Stomach (tissue), 9 donors: ENCODE data around the gene KCNK15. TPM values are rescaled to one million over a fixed set of nuclear protein-coding genes. Genes with fewer than 3 reads are reported as not detected.

Experiments
- DNase-seq, 2 donors: peaks; one replicate each; pipeline versions ENCODE4 v3.0.0 to v3.0.0-alpha.2; 2013 to 2019
- H3K27ac ChIP-seq, 5 donors: fragments of 200-600 bp in 4 of 5; sonication (generic) in 4 of 5; one replicate each; pipeline ENCODE4 v1.5.1; 2013 to 2019; ENCODE audit warnings: mild to moderate bottlenecking in 1 of 5, moderate library complexity in 1 of 5
- H3K27me3 ChIP-seq, 3 donors: fragments of 200-600 bp; sonication (generic); one replicate each; pipeline ENCODE4 v1.5.1; 2017 to 2019; ENCODE audit warnings: mixed run types in 1 of 3
- H3K36me3 ChIP-seq, 4 donors: fragments of 200-600 bp; sonication (generic); 1 replicate in 3 of 4; 2 replicates in 1 of 4; pipeline ENCODE4 v1.5.1; 2016 to 2019
- H3K4me1 ChIP-seq, 4 donors: fragments of 200-600 bp; sonication (generic); one replicate each; pipeline ENCODE4 v1.5.1; 2016 to 2019
- H3K4me3 ChIP-seq, 4 donors: fragments of 200-600 bp; sonication (generic) in 3 of 4; one replicate each; pipeline ENCODE4 v1.5.1; 2016 to 2019; ENCODE audit warnings: mild to moderate bottlenecking in 1 of 4
- H3K9me3 ChIP-seq, 4 donors: fragments of 200-600 bp; sonication (generic); one replicate each; pipeline ENCODE4 v1.5.1; 2016 to 2019
- CTCF ChIP-seq, 7 experiments: fragments of 450-650 bp in 4 of 7; fragments of 200-600 bp in 3 of 7; sonication (generic) in 3 of 7; IDR thresholded peaks; one replicate each; pipeline ENCODE4 v1.5.1; 2016 to 2019; ENCODE audit warnings: antibody characterized with exemption in 7 of 7, control low read depth in 2 of 7, mild to moderate bottlenecking in 1 of 7
- EP300 ChIP-seq: sonication (generic); formaldehyde crosslinking; IDR thresholded peaks from one replicate; pipeline ENCODE4 v1.6.1; 2017; ENCODE audit warnings: antibody characterized with exemption
- POLR2A ChIP-seq, 4 donors: fragments of 450-650 bp; IDR thresholded peaks; one replicate each; pipeline ENCODE4 v1.6.1; 2016; ENCODE audit warnings: antibody characterized with exemption in 4 of 4, control low read depth in 2 of 4, mild to moderate bottlenecking in 1 of 4, moderate library complexity in 1 of 4
- POLR2AphosphoS5 ChIP-seq, 3 donors: sonication (generic); formaldehyde crosslinking; IDR thresholded peaks; one replicate each; pipeline ENCODE4 v1.6.1; 2016; ENCODE audit warnings: antibody characterized with exemption in 3 of 3
- WGBS, 5 donors: extraction: QIAGEN DNeasy Blood & Tissue Kit in 3 of 5; methylation state at CpG; one replicate each; pipeline versions ENCODE4 v1.1.5 to v1.1.7; 2013 to 2018; 5-methylcytosine and 5-hydroxymethylcytosine counted together
- intact Hi-C: fragments of 100-400 bp; cut with DNase I; formaldehyde crosslinking; loops from one replicate; pipeline ENCODE4 v1.15.1; 2023; ENCODE audit warnings: low total_unique reads
- polyA plus RNA-seq, 3 donors: library from polyadenylated mRNA; stranded (reverse); fragments of 200-250 nt; gene quantifications; one replicate each; pipeline ENCODE4 v1.2.3, GENCODE V29; 2013
- total RNA-seq, 5 donors: library from RNA; depleted of rRNA; stranded (reverse); fragments of >200 nt; gene quantifications; one replicate each; pipeline versions ENCODE4 v1.1.0 to v1.2.3, GENCODE V29; 2014 to 2016
- donor health status: healthy with polysubstance abuse.
- donor health status: Bipolar disorder and iron deficiency.
- donor health status: healthy.

KCNK15 gene
- total and polyA plus RNA-seq, 8 donors = 0.46 to 7.7 (median 2.0) TPM; not detected in 2

- no peak for DNase-seq
- 50 to 67% (median 55%) methylated on average over 5 of the region's 5 CpGs for WGBS, 5 donors
- intact Hi-C loops = no loop called here
- Histone ChIP-seq H3K4me3 (no peak overlapping the region), H3K36me3 (no peaks in the 10 kb centered on the region), H3K27ac (no peak overlapping the region), H3K9me3 (no peaks in the 10 kb centered on the region), H3K27me3 (peaks cover 0 to 66% (median 0%) of the 10 kb centered on the region in 3 donors), H3K4me1 (no peaks in the 10 kb centered on the region)
- TF ChIP-seq EP300 (no peak), CTCF (IDR thresholded peaks at IDR 0.05) (no peak), POLR2A (IDR thresholded peaks at IDR 0.05) (no peak), POLR2AphosphoS5 (IDR thresholded peaks at IDR 0.05) (no peak)
Measured at GRCh38 chr20:44768854-44769480, 23.3 kb downstream of the KCNK15 start.

- Histone ChIP-seq H3K27me3 (peaks cover 0 to 68% (median 0%) of the 10 kb centered on the region in 3 donors), H3K36me3 (no peaks in the 10 kb centered on the region), H3K4me1 (no peaks in the 10 kb centered on the region), H3K9me3 (no peaks in the 10 kb centered on the region), H3K27ac (no peak overlapping the region), H3K4me3 (no peak overlapping the region)
- intact Hi-C loops = no loop called here
- TF ChIP-seq POLR2AphosphoS5 (IDR thresholded peaks at IDR 0.05) = no peak
- no peak for TF ChIP-seq EP300
- TF ChIP-seq POLR2A (IDR thresholded peaks at IDR 0.05) = no peak
- DNase-seq = no peak
- 53 to 73% (median 61%) methylated on average over 5 of the region's 5 CpGs for WGBS, 5 donors
Measured at GRCh38 chr20:44769481-44769863, 23.8 kb downstream of the KCNK15 start.

- intact Hi-C loops = no loop called here
Measured at GRCh38 chr20:44770484-44771171, 25.0 kb downstream of the KCNK15 start.

GRCh38 chr20:44771172-44771535 is 25.5 kb downstream of the KCNK15 start:
- Histone ChIP-seq H3K9me3 (no peaks in the 10 kb centered on the region), H3K4me1 (no peaks in the 10 kb centered on the region), H3K27ac (no peak overlapping the region), H3K36me3 (no peaks in the 10 kb centered on the region), H3K4me3 (no peak overlapping the region), H3K27me3 (peaks cover 0 to 77% (median 0%) of the 10 kb centered on the region in 3 donors)
- TF ChIP-seq EP300 = no peak
- TF ChIP-seq CTCF (IDR thresholded peaks at IDR 0.05) = no peak
- no peak for TF ChIP-seq POLR2A (IDR thresholded peaks at IDR 0.05)
- TF ChIP-seq POLR2AphosphoS5 (IDR thresholded peaks at IDR 0.05) = no peak
- intact Hi-C loops = no loop called here
- 84 to 93% (median 86%) methylated on average over 8 of the region's 8 CpGs for WGBS, 5 donors
- no peak for DNase-seq

More at GRCh38 chr20:44770484-44771171, 25.0 kb downstream of the KCNK15 start:
- TF ChIP-seq POLR2A (IDR thresholded peaks at IDR 0.05) = no peak
- no peak for TF ChIP-seq POLR2AphosphoS5 (IDR thresholded peaks at IDR 0.05)
- TF ChIP-seq EP300 = no peak
- no peak for TF ChIP-seq CTCF (IDR thresholded peaks at IDR 0.05)
- H3K9me3 ChIP-seq = no peaks in the 10 kb centered on the region
- H3K4me3 ChIP-seq = no peak overlapping the region
- no peak overlapping the region for H3K27ac ChIP-seq
- H3K36me3 ChIP-seq = no peaks in the 10 kb centered on the region
- peaks cover 0 to 78% (median 0%) of the 10 kb centered on the region in 3 donors for H3K27me3 ChIP-seq
- no peak for DNase-seq
- WGBS, 5 donors = 59 to 67% (median 61%) methylated on average over 11 of the region's 11 CpGs
- no peaks in the 10 kb centered on the region for H3K4me1 ChIP-seq

- no peak for DNase-seq
Measured at GRCh38 chr20:44772636-44773035, 27.0 kb downstream of the KCNK15 start.

More at GRCh38 chr20:44772636-44773035, 27.0 kb downstream of the KCNK15 start:
- H3K4me3 ChIP-seq = no peak overlapping the region
- no peaks in the 10 kb centered on the region for H3K4me1 ChIP-seq
- peaks cover 0 to 70% (median 5%) of the 10 kb centered on the region in 3 donors for H3K27me3 ChIP-seq
- intact Hi-C loops = no loop called here
- no peak for TF ChIP-seq POLR2AphosphoS5 (IDR thresholded peaks at IDR 0.05)
- TF ChIP-seq POLR2A (IDR thresholded peaks at IDR 0.05) = no peak
- no peak for TF ChIP-seq EP300
- no peak for TF ChIP-seq CTCF (IDR thresholded peaks at IDR 0.05)
- H3K27ac ChIP-seq = no peak overlapping the region
- 54 to 73% (median 68%) methylated on average over 8 of the region's 8 CpGs for WGBS, 5 donors
- H3K36me3 ChIP-seq = no peaks in the 10 kb centered on the region
- no peaks in the 10 kb centered on the region for H3K9me3 ChIP-seq
